OCI-LY3 (cell line): ENCODE results near the gene NEMP2.

Experiments
- EZH2phosphoT487 ChIP-seq: fragments of 200-600 bp; shearing (Covaris generic); IDR thresholded peaks from 2 replicates; pipeline ENCODE4 v1.6.1; 2018; ENCODE audit warnings: antibody characterized with exemption, mixed run types, low read depth
- TF ChIP-seq, protein P1 (sequence below): fragments of 200-600, 300-600 bp; sonication (generic); IDR thresholded peaks from 2 replicates; pipeline ENCODE4 v1.5.1; 2014; ENCODE audit warnings: antibody characterized with exemption, low read length, low read depth

- TF ChIP-seq, protein P1, sequence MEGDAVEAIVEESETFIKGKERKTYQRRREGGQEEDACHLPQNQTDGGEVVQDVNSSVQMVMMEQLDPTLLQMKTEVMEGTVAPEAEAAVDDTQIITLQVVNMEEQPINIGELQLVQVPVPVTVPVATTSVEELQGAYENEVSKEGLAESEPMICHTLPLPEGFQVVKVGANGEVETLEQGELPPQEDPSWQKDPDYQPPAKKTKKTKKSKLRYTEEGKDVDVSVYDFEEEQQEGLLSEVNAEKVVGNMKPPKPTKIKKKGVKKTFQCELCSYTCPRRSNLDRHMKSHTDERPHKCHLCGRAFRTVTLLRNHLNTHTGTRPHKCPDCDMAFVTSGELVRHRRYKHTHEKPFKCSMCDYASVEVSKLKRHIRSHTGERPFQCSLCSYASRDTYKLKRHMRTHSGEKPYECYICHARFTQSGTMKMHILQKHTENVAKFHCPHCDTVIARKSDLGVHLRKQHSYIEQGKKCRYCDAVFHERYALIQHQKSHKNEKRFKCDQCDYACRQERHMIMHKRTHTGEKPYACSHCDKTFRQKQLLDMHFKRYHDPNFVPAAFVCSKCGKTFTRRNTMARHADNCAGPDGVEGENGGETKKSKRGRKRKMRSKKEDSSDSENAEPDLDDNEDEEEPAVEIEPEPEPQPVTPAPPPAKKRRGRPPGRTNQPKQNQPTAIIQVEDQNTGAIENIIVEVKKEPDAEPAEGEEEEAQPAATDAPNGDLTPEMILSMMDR, result no peak
- TF ChIP-seq EZH2phosphoT487, result no peak
Measured at GRCh38 chr2:190515687-190516086, 18.8 kb downstream of the NEMP2 start.
